ENCODE measurements around the gene ZNF428.

The ZNF428 gene

DNA sequence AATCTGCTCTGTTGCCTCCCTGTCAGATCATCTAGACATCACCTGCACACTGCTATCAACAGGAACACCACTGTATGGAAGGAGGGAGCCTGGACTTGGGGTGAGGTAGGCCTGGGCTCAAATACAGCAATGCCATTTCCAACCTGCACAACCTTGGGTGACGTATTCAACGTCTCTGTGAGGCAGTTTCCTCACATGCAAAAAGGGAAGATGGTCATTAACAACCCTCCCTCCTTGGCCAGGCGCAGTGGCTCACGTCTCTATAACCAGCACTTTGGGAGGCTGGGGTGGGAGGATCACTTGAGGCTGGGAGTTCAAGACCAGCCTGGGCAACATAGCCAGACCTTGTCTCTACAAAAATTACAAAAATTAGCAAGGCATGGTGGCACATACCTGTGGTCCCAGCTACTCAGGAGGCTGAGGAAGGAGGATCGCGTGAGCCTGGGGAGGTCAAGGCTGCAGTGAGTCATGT lies 57.2 kb downstream of the ZNF428 start:
- DNase-seq (ENCODE audit: low read depth), result no peak

DNA sequence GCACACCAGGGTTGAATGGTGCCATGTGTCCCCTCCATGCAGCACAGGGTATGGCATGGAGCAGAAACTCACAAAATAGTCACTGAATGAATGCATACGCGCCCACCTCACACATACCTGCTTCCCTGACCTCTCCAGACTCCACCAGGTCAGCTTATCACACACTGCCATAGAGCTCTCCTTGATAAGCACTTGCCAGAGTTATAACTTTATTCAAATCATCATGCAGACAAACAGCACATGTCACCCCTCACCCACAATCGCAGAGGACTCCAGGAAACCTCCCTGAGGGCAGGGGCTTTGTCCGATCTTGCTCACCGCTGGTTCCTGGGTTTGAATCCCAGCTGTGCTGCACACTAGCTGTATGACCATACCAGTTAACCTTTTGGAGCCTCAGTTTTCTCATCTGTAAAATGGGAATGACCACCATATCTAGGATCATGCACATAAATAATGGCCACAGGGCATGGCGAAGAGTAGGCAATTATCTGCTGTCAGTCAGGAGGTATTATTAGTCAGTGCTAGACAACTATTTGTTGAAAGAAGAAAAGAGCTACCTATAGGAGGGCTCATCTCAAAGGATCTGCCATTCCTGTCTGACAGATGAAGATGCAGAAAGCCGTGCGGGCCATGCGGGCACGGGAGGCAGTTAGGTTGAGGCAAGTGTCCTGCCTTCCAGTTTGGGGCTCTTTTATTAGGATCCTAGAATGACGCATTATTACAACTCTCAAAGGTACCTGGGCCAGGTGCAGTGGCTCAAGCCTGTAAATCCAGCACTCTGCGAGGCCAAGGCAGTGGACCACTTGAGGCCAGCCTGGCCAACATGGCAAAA lies 58.1 kb downstream of the ZNF428 start:
- DNase-seq (ENCODE audit: low read depth), result no peak

DNA sequence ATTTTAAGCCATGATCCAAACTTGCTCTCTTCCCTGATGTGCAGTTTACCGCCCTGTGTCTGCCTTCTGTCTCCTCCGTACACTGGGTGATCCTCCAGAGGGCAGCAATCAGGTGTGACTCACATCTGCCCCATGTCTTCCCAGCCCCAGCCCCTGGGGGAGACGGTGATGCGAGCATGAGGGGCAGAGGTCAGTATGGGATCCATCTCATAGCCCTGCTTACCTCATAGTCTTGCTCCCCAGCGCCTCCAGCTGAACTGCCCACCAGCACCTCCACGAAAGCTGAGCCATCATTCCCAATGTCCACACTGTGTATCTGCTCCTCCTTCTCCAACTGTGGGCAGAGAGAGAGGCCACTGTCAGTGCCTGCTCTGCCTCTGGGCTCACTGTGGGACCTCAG lies 58.7 kb downstream of the ZNF428 start:
- no peak for DNase-seq (ENCODE audit: low read depth)

Data from stimulated activated CD8-positive, alpha-beta memory T cell treated with anti-CD3 and anti-CD28 coated beads, Interleukin-12 subunit alpha, Interleukin-12 subunit beta, amount 100 ng/mL, for 1 hour (primary cell).